Endothelial cell of umbilical vein (primary cell): Measurements from ENCODE around the gene ERO1B. TPM values are rescaled to one million over a fixed set of nuclear protein-coding genes. Genes with fewer than 3 reads are reported as not detected.

Experiments used
- BruUV-seq: library from RNA; stranded (reverse); fragments of 400-500 nt; replicated peaks from 2 replicates; lab custom pipeline; 2021; lab: Mats Ljungman, UMichigan
- CTCF ChIA-PET: fragments of 300-600, 350-600 bp; sonication (Branson Sonifier 250); formaldehyde crosslinking; loops from one replicate; lab custom pipeline; 2021; ENCODE audit warnings: antibody characterized with exemption, inconsistent platforms; lab: Charles Lee
- POLR2A ChIA-PET: fragments of 300-600, 350-600 bp; sonication (Branson Sonifier 250); formaldehyde crosslinking; loops from one replicate; lab custom pipeline; 2021; ENCODE audit warnings: antibody characterized with exemption, inconsistent platforms; lab: Charles Lee
- DNase-seq: peaks from one replicate; pipeline ENCODE4 v3.0.0-alpha.2; 2011; ENCODE audit warnings: low read depth, low spot score
- FAIRE-seq: peaks from 2 replicates; lab custom pipeline; 2011; peaks lifted over from hg19 to GRCh38; lab: Jason Lieb, UNC
- H2AFZ ChIP-seq: 2 replicates; pipeline ENCODE4 v1.6.0; 2012; ENCODE audit warnings: low read depth, low read length, control low read depth, inconsistent platforms
- H3K27ac ChIP-seq: 2 replicates; pipeline ENCODE4 v1.5.1; 2011; ENCODE audit warnings: low read depth, mild to moderate bottlenecking, control low read depth, low read length, moderate library complexity; ENCODE audit not compliant: insufficient read depth
- H3K27me3 ChIP-seq, 2 experiments: 2 replicates each; pipeline versions ENCODE4 v1.6.0 to v1.6.1; 2011; ENCODE audit warnings: low read length in 2 of 2, mixed read lengths in 1 of 2; ENCODE audit not compliant: control insufficient read depth in 2 of 2, insufficient read depth in 2 of 2
- H3K36me3 ChIP-seq, 2 experiments: 2 replicates in 1 of 2; 3 replicates in 1 of 2; pipeline ENCODE4 v1.5.1; 2011; ENCODE audit warnings: low read length in 2 of 2, mild to moderate bottlenecking in 1 of 2, moderate library complexity in 1 of 2; ENCODE audit not compliant: control insufficient read depth in 2 of 2, insufficient read depth in 2 of 2; ENCODE audit errors: extremely low read depth in 1 of 2
- H3K4me1 ChIP-seq: 3 replicates; pipeline ENCODE4 v1.5.1; 2011; ENCODE audit warnings: mild to moderate bottlenecking, low read length; ENCODE audit not compliant: control insufficient read depth, insufficient read depth; ENCODE audit errors: extremely low read depth
- H3K4me2 ChIP-seq: 2 replicates; pipeline ENCODE4 v1.6.1; 2011; ENCODE audit warnings: low read length, control low read depth, mixed read lengths; ENCODE audit not compliant: insufficient read depth
- H3K4me3 ChIP-seq, 3 experiments: fragments of 200-600 bp in 1 of 3; sonication (generic), shearing (Covaris generic) in 1 of 3; replicated peaks in 1 of 3; 2 replicates each; pipeline ENCODE4 v1.5.1; 2011 to 2016; ENCODE audit warnings: control low read depth in 3 of 3, low read length in 3 of 3, mild to moderate bottlenecking in 2 of 3, inconsistent platforms in 1 of 3, low read depth in 1 of 3, moderate library complexity in 1 of 3; ENCODE audit not compliant: insufficient read depth in 1 of 3
- H3K79me2 ChIP-seq: 2 replicates; pipeline ENCODE4 v1.6.0; 2012; ENCODE audit warnings: low read length, inconsistent platforms; ENCODE audit not compliant: control insufficient read depth, insufficient read depth
- H3K9ac ChIP-seq: replicated peaks from 2 replicates; pipeline ENCODE3; 2011; ENCODE audit warnings: low read length, control low read depth; ENCODE audit not compliant: insufficient read depth; ENCODE audit errors: extremely low read depth
- H3K9me1 ChIP-seq: replicated peaks from 3 replicates; pipeline ENCODE4 v1.6.0; 2011; ENCODE audit warnings: mild to moderate bottlenecking, low read length; ENCODE audit not compliant: control insufficient read depth, insufficient read depth; ENCODE audit errors: extremely low read depth
- H3K9me3 ChIP-seq: replicated peaks from 2 replicates; pipeline ENCODE4 v1.5.1; 2012; ENCODE audit warnings: low read length, inconsistent platforms; ENCODE audit not compliant: control insufficient read depth, insufficient read depth
- H4K20me1 ChIP-seq: replicated peaks from 2 replicates; pipeline ENCODE3; 2011; ENCODE audit warnings: mild to moderate bottlenecking, low read length; ENCODE audit not compliant: control insufficient read depth, insufficient read depth; ENCODE audit errors: extremely low read depth
- EZH2 ChIP-seq: IDR thresholded peaks from 2 replicates; pipeline ENCODE4 v1.6.1; 2012; ENCODE audit warnings: borderline replicate concordance, low read depth, mild to moderate bottlenecking, moderate library complexity, low read length, inconsistent platforms; ENCODE audit not compliant: severe bottlenecking
- FOS ChIP-seq: IDR thresholded peaks from 2 replicates; pipeline ENCODE4 v1.6.1; 2011; ENCODE audit warnings: mild to moderate bottlenecking, low read length, moderate library complexity, borderline replicate concordance; ENCODE audit not compliant: insufficient read depth
- GATA2 ChIP-seq: IDR thresholded peaks from 2 replicates; pipeline ENCODE4 v1.7.0; 2011; ENCODE audit warnings: low read depth, mild to moderate bottlenecking, moderate library complexity, mixed read lengths, low read length; ENCODE audit not compliant: insufficient read length, insufficient read depth
- JUN ChIP-seq: IDR thresholded peaks from 2 replicates; pipeline ENCODE4 v1.6.1; 2011; ENCODE audit warnings: borderline replicate concordance, low read depth; ENCODE audit not compliant: insufficient read length, insufficient read depth
- MYC ChIP-seq: IDR thresholded peaks from one replicate; pipeline ENCODE4 v1.6.1; 2011; ENCODE audit warnings: mild to moderate bottlenecking, low read depth, low read length
- POLR2A ChIP-seq: IDR thresholded peaks from 2 replicates; pipeline ENCODE4 v1.6.1; 2012; ENCODE audit warnings: low read depth, mild to moderate bottlenecking, control low read depth, low read length
- POLR2AphosphoS5 ChIP-seq: IDR thresholded peaks from 2 replicates; pipeline ENCODE4 v1.6.1; 2012; ENCODE audit warnings: low read depth, mild to moderate bottlenecking, control low read depth, low read length, moderate library complexity; ENCODE audit not compliant: insufficient read depth
- dilution Hi-C: fragments of 300-500 bp; cut with MboI; formaldehyde crosslinking; loops from one replicate; pipeline ENCODE4 v1.15.0; 2019; ENCODE audit warnings: low sequenced_read_pairs; ENCODE audit not compliant: extremely low pct_ligation_motif_present
- intact Hi-C: fragments of 100-400 bp; cut with micrococcal nuclease; formaldehyde crosslinking; loops from one replicate; pipeline ENCODE4 v1.10.0; 2022
- polyA plus RNA-seq, 4 experiments: library from polyadenylated mRNA; depleted of rRNA in 3 of 4; stranded (reverse) in 3 of 4; unstranded in 1 of 4; fragments of >200 nt; gene quantifications; 2 replicates each; pipeline versions ENCODE4 v1.2.1 to v1.2.3, GENCODE V29; 2011 to 2012; ENCODE audit warnings: missing spikeins in 1 of 4
- total RNA-seq: library from RNA; stranded (reverse); gene quantifications from 2 replicates; pipeline ENCODE4 v1.2.3, GENCODE V29; 2021
- TF ChIP-seq, protein P1 (sequence below), 2 donors: IDR thresholded peaks; 1 replicate in 1 of 2; 2 replicates in 1 of 2; pipeline ENCODE4 v1.5.1; 2011; ENCODE audit warnings: low read length in 2 of 2, mild to moderate bottlenecking in 2 of 2, moderate library complexity in 2 of 2, control low read depth in 1 of 2, inconsistent platforms in 1 of 2, low read depth in 1 of 2; ENCODE audit not compliant: insufficient read depth in 1 of 2; ENCODE audit errors: extremely low read depth in 1 of 2
- TF ChIP-seq, protein P2 (sequence below): IDR thresholded peaks from 2 replicates; pipeline ENCODE4 v1.6.1; 2011; ENCODE audit not compliant: insufficient read depth, insufficient read length

ERO1B gene
- total and polyA plus RNA-seq, 2 donors (not counting 3 experiments of a cell fraction or from before 2014, with no cell fraction given), result 1.9 to 3.6 TPM

DNA sequence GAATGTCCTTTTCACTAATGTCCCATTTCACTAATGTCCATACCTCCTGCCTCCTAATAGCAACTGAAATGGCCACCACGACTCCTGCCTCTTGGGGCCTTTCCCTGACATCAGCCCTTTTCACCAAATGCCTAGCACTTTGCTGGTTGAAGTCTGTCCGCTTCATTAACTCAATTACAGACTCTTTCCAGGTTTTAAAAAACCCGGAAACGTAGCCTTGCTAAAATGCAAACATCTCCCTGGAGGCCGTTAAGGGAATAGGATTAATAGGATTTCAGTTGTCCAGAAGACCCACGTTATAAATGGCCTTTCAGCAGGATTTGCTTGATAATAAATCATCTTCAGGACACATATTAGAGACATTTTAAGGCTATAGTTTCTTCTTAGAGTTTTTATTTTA, 25.7 kb upstream of the ERO1B start:
- H3K9me3 ChIP-seq, result no peaks in the 10 kb centered on the region
- no peak for FAIRE-seq

DNA sequence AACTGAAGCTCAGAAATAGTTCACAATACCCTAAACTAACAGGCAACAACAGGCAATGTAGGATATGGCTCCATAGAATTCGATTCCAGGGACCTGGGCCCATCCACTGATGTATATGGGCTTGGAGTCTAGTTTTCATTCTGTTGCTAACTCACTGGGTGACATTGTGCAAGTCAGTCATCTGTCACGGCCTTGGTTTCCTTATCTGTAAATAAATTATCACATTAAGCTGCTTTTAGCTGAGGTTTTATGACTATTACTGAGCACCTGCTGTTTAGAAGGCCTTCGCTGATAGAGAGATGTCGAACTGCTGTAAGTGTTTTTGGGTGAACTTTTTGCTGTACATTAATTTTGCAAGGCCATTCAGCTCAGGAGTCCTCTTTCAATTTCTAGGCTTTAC, 22.9 kb upstream of the ERO1B start:
- DNase-seq (no peak), FAIRE-seq (no peak)
- ChIA-PET CTCF (no interaction called here), POLR2A (no interaction called here)
- Histone ChIP-seq H3K9ac (no peak overlapping the region), H3K79me2 (no peaks in the 10 kb centered on the region), H3K9me1 (no peaks in the 10 kb centered on the region), H3K4me2 (no peak overlapping the region), H4K20me1 (no peaks in the 10 kb centered on the region), H2AFZ (no peak overlapping the region), H3K9me3 (no peaks in the 10 kb centered on the region), H3K27ac (no peak overlapping the region), H3K4me1 (no peaks in the 10 kb centered on the region), H3K27me3 (no peaks in the 10 kb centered on the region), H3K36me3 (no peaks in the 10 kb centered on the region), H3K4me3 (no peak overlapping the region)
- TF ChIP-seq JUN, result no peak
- TF ChIP-seq, protein P1, sequence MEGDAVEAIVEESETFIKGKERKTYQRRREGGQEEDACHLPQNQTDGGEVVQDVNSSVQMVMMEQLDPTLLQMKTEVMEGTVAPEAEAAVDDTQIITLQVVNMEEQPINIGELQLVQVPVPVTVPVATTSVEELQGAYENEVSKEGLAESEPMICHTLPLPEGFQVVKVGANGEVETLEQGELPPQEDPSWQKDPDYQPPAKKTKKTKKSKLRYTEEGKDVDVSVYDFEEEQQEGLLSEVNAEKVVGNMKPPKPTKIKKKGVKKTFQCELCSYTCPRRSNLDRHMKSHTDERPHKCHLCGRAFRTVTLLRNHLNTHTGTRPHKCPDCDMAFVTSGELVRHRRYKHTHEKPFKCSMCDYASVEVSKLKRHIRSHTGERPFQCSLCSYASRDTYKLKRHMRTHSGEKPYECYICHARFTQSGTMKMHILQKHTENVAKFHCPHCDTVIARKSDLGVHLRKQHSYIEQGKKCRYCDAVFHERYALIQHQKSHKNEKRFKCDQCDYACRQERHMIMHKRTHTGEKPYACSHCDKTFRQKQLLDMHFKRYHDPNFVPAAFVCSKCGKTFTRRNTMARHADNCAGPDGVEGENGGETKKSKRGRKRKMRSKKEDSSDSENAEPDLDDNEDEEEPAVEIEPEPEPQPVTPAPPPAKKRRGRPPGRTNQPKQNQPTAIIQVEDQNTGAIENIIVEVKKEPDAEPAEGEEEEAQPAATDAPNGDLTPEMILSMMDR (IDR thresholded peaks at IDR 0.05; ENCODE audit: extremely low read depth in 1 of 2, insufficient read depth in 1 of 2, low read depth in 1 of 2, low read length in 2 of 2), result no peak
- TF ChIP-seq POLR2A, result no peak
- no peak for TF ChIP-seq GATA2
- TF ChIP-seq POLR2AphosphoS5, result no peak
- TF ChIP-seq, protein P2, sequence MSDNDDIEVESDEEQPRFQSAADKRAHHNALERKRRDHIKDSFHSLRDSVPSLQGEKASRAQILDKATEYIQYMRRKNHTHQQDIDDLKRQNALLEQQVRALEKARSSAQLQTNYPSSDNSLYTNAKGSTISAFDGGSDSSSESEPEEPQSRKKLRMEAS, result no peak
- no peak for TF ChIP-seq FOS
- no peak for TF ChIP-seq EZH2
- no peak for TF ChIP-seq MYC
- no TSS peak for BruUV-seq
- intact Hi-C loops, result no loop called here
- dilution Hi-C loops, result no loop called here

More for the DNA sequence above, 25.7 kb upstream of the ERO1B start:
- no peaks in the 10 kb centered on the region for H3K27me3 ChIP-seq
- no peaks in the 10 kb centered on the region for H3K36me3 ChIP-seq
- H3K4me3 ChIP-seq, result no peak overlapping the region
- TF ChIP-seq FOS (no peak), EZH2 (no peak)
- no peak overlapping the region for H2AFZ ChIP-seq
- CTCF ChIA-PET, result no interaction called here
- no peak overlapping the region for H3K9ac ChIP-seq
- H3K27ac ChIP-seq, result no peak overlapping the region
- H3K4me2 ChIP-seq, result no peak overlapping the region
- H3K4me1 ChIP-seq, result no peaks in the 10 kb centered on the region
- dilution Hi-C loops, result no loop called here
- no peaks in the 10 kb centered on the region for H3K79me2 ChIP-seq
- no TSS peak for BruUV-seq
- intact Hi-C loops, result no loop called here
- no peak for DNase-seq
- no peaks in the 10 kb centered on the region for H4K20me1 ChIP-seq
- H3K9me1 ChIP-seq, result no peaks in the 10 kb centered on the region
- POLR2A ChIA-PET, result no interaction called here
